SK-N-SH (cell line): ENCODE data around the gene CELSR1. TPM values are rescaled to one million over a fixed set of nuclear protein-coding genes. Genes with fewer than 3 reads are reported as not detected.

ENCODE experiments used
- CTCF ChIA-PET: fragments of 300-600, 350-600 bp; formaldehyde crosslinking; extraction: SDS; loops from one replicate; lab custom pipeline; 2021; lab: Yijun Ruan, JAX
- POLR2A ChIA-PET: fragments of 350-600 bp; sonication (Branson Sonifier 250); formaldehyde crosslinking; extraction: SDS; loops from one replicate; lab custom pipeline; 2020; ENCODE audit warnings: antibody characterized with exemption, inconsistent platforms; lab: Yijun Ruan, JAX
- DNase-seq: peaks from one replicate; pipeline ENCODE4 v3.0.0; 2012
- H2AFZ ChIP-seq: fragments of 200-600 bp; sonication (generic); 2 replicates; pipeline ENCODE4 v1.8.1; 2016; ENCODE audit warnings: antibody characterized with exemption, mild to moderate bottlenecking, low read depth
- H3F3A ChIP-seq: fragments of 200-600 bp; sonication (generic); replicated peaks from 2 replicates; pipeline ENCODE3; 2016; ENCODE audit warnings: antibody characterized with exemption, mild to moderate bottlenecking; ENCODE audit not compliant: insufficient read depth
- H3K27ac ChIP-seq, 2 experiments: fragments of 200-500 bp in 1 of 2; fragments of 200-600 bp in 1 of 2; sonication (Bioruptor generic) in 1 of 2; sonication (generic), shearing (Covaris generic) in 1 of 2; 2 replicates each; pipeline versions ENCODE4 v1.5.1 to v1.6.1; 2014 to 2016; ENCODE audit warnings: low read depth in 2 of 2, inconsistent platforms in 1 of 2, low read length in 1 of 2, mild to moderate bottlenecking in 1 of 2, mixed read lengths in 1 of 2
- H3K27me3 ChIP-seq: fragments of 200-600 bp; sonication (generic), shearing (Covaris generic); 2 replicates; pipeline ENCODE4 v1.6.1; 2016; ENCODE audit warnings: mixed run types; ENCODE audit not compliant: insufficient read depth
- H3K36me3 ChIP-seq, 2 experiments: fragments of 200-500 bp in 1 of 2; fragments of 200-600 bp in 1 of 2; sonication (Bioruptor generic) in 1 of 2; sonication (generic) in 1 of 2; replicated peaks in 1 of 2; 2 replicates each; pipeline versions ENCODE3 to v1.5.1; 2014 to 2016; ENCODE audit warnings: low read length in 1 of 2, mild to moderate bottlenecking in 1 of 2; ENCODE audit not compliant: insufficient read depth in 2 of 2, control insufficient read depth in 1 of 2
- H3K4me1 ChIP-seq, 2 experiments: fragments of 200-500 bp in 1 of 2; fragments of 200-600 bp in 1 of 2; sonication (Bioruptor generic) in 1 of 2; sonication (generic), shearing (Covaris generic) in 1 of 2; 2 replicates each; pipeline versions ENCODE4 v1.5.1 to v1.6.1; 2014 to 2016; ENCODE audit warnings: low read depth in 1 of 2, low read length in 1 of 2, mixed run types in 1 of 2; ENCODE audit not compliant: insufficient read depth in 2 of 2, control insufficient read depth in 1 of 2
- H3K4me2 ChIP-seq: fragments of 200-600 bp; sonication (generic), shearing (Covaris generic); 2 replicates; pipeline ENCODE4 v1.6.1; 2017; ENCODE audit warnings: mixed run types
- H3K4me3 ChIP-seq, 2 experiments: fragments of 200-500 bp in 1 of 2; fragments of 200-600 bp in 1 of 2; sonication (Bioruptor generic) in 1 of 2; sonication (generic), shearing (Covaris generic) in 1 of 2; 2 replicates each; pipeline versions ENCODE4 v1.5.1 to v1.8.1; 2014 to 2016; ENCODE audit warnings: low read depth in 2 of 2, inconsistent platforms in 1 of 2, low read length in 1 of 2, mild to moderate bottlenecking in 1 of 2, mixed read lengths in 1 of 2, moderate library complexity in 1 of 2
- H3K79me2 ChIP-seq: fragments of 200-600 bp; sonication (generic); 2 replicates; pipeline ENCODE4 v1.8.1; 2017; ENCODE audit warnings: mild to moderate bottlenecking; ENCODE audit not compliant: insufficient read depth
- H3K9ac ChIP-seq: fragments of 200-600 bp; sonication (generic); 2 replicates; pipeline ENCODE4 v1.6.1; 2017; ENCODE audit warnings: mixed run types
- H3K9me2 ChIP-seq: fragments of 200-600 bp; sonication (generic); 2 replicates; pipeline ENCODE4 v1.6.1; 2017; ENCODE audit warnings: mixed run types
- H3K9me3 ChIP-seq: fragments of 200-600 bp; sonication (generic); 2 replicates; pipeline ENCODE4 v1.6.1; 2017; ENCODE audit warnings: mixed run types, mild to moderate bottlenecking, moderate library complexity
- H4K20me1 ChIP-seq: fragments of 200-600 bp; sonication (generic); 2 replicates; pipeline ENCODE4 v1.6.1; 2017; ENCODE audit warnings: mild to moderate bottlenecking, mixed run types; ENCODE audit not compliant: insufficient read depth
- ELF1 ChIP-seq: IDR thresholded peaks from 2 replicates; pipeline ENCODE4 v1.4.0; 2012
- EP300 ChIP-seq, 2 experiments: IDR thresholded peaks; 2 replicates each; pipeline versions ENCODE4 v1.4.0 to v1.6.1; 2012; ENCODE audit warnings: borderline replicate concordance in 1 of 2, low read depth in 1 of 2, low read length in 1 of 2
- EZH2phosphoT487 ChIP-seq: fragments of 200-600 bp; sonication (generic); IDR thresholded peaks from 2 replicates; pipeline ENCODE4 v1.6.1; 2017; ENCODE audit warnings: low read depth, mixed run types, mild to moderate bottlenecking, antibody characterized with exemption, moderate library complexity, borderline replicate concordance
- GATA2 ChIP-seq: sonication (generic); formaldehyde crosslinking; IDR thresholded peaks from 2 replicates; pipeline ENCODE4 v1.5.0; 2020; ENCODE audit warnings: mild to moderate bottlenecking, missing genetic modification reagents
- IRF3 ChIP-seq: fragments of 150-350 bp; IDR thresholded peaks from 2 replicates; pipeline ENCODE4 v1.6.1; 2016; ENCODE audit warnings: mild to moderate bottlenecking, low read depth, low read length
- JUND ChIP-seq: IDR thresholded peaks from 2 replicates; pipeline ENCODE4 v1.4.0; 2012
- MEF2A ChIP-seq: IDR thresholded peaks from 2 replicates; pipeline ENCODE4 v1.4.0; 2012; ENCODE audit warnings: low read depth, borderline replicate concordance
- NFIC ChIP-seq: IDR thresholded peaks from 2 replicates; pipeline ENCODE4 v1.4.0; 2012; ENCODE audit warnings: borderline replicate concordance
- RAD21 ChIP-seq: IDR thresholded peaks from 2 replicates; pipeline ENCODE4 v1.6.1; 2012; ENCODE audit warnings: mild to moderate bottlenecking, low read length
- RCOR1 ChIP-seq: fragments of 150-350 bp; IDR thresholded peaks from 2 replicates; pipeline ENCODE4 v1.6.1; 2017; ENCODE audit warnings: antibody characterized with exemption, low read length
- RFX5 ChIP-seq: IDR thresholded peaks from 2 replicates; pipeline ENCODE4 v1.6.1; 2012; ENCODE audit warnings: mild to moderate bottlenecking, improper control_type of control experiment, low read length
- RXRA ChIP-seq: IDR thresholded peaks from 2 replicates; pipeline ENCODE4 v1.4.0; 2012; ENCODE audit warnings: low read depth, mild to moderate bottlenecking, borderline replicate concordance
- YY1 ChIP-seq: IDR thresholded peaks from 2 replicates; pipeline ENCODE4 v1.4.0; 2012; ENCODE audit warnings: low read depth, mild to moderate bottlenecking
- WGBS: methylation state at CpG from one replicate; pipeline ENCODE4 v1.1.6; 2017; ENCODE audit warnings: low lambda C conversion rate; 5-methylcytosine and 5-hydroxymethylcytosine counted together
- polyA plus RNA-seq, 3 experiments: library from polyadenylated mRNA; depleted of rRNA; stranded (reverse); fragments of >200 nt; gene quantifications; 2 replicates each; pipeline ENCODE4 v1.2.3, GENCODE V29; 2012
- TF ChIP-seq, protein P1 (sequence below): IDR thresholded peaks from 2 replicates; pipeline ENCODE4 v1.4.0; 2012; ENCODE audit warnings: low read depth, borderline replicate concordance

The CELSR1 gene
- polyA plus RNA-seq, 1 of the 3 experiments (the other 2 are of a cell fraction), result 5.0 TPM

- TF ChIP-seq, protein P1, sequence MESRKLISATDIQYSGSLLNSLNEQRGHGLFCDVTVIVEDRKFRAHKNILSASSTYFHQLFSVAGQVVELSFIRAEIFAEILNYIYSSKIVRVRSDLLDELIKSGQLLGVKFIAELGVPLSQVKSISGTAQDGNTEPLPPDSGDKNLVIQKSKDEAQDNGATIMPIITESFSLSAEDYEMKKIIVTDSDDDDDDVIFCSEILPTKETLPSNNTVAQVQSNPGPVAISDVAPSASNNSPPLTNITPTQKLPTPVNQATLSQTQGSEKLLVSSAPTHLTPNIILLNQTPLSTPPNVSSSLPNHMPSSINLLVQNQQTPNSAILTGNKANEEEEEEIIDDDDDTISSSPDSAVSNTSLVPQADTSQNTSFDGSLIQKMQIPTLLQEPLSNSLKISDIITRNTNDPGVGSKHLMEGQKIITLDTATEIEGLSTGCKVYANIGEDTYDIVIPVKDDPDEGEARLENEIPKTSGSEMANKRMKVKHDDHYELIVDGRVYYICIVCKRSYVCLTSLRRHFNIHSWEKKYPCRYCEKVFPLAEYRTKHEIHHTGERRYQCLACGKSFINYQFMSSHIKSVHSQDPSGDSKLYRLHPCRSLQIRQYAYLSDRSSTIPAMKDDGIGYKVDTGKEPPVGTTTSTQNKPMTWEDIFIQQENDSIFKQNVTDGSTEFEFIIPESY, result no peak
- TF ChIP-seq RAD21 (no peak), RXRA (no peak), YY1 (no peak), EP300 (IDR thresholded peaks at IDR 0.05; ENCODE audit: borderline replicate concordance in 1 of 2, low read depth in 1 of 2, low read length in 1 of 2) (no peak), NFIC (no peak)
- TF ChIP-seq, all 33 proteins: peak for 0
Observed at GRCh38 chr22:46326066-46326680, 211.2 kb downstream of the CELSR1 start (continued).

DNA sequence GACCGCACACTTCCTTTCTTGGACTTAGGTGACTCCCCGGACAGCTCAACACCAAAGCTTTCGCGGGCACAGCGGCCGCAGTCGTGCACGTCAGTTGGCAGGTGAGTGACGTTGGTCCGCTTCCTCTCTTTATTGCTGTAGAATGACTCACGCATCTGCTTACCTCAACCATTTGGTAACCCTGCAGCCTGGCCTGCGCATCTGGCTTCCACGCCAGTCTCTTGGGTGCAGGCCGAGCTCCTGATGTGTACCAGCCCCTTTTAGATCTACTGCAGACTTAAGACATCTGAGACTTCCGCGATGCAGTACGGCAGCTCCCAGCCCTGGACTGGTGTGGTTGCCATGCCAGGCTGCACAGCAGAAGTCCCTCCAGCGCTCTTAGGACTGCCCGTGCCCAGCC is 214.3 kb downstream of the CELSR1 start:
- H3K4me1 ChIP-seq, result no peaks in the 10 kb centered on the region
- no peaks in the 10 kb centered on the region for H3K9me2 ChIP-seq
- H3K4me3 ChIP-seq, result no peak overlapping the region
- H4K20me1 ChIP-seq, result no peaks in the 10 kb centered on the region
- ChIA-PET CTCF (no interaction called here), POLR2A (interaction anchor here (0.7 kb wide), 1 partner anchor 27 kb away, joined by 4 read pairs; no protein-coding TSS in a partner anchor)
- WGBS, result 95% methylated on average over 19 of the region's 19 CpGs
- TF ChIP-seq RXRA (no peak), RFX5 (no peak), RCOR1 (no peak), EZH2phosphoT487 (no peak), JUND (no peak), MEF2A (no peak), GATA2 (CRISPR knock-in tag) (no peak), IRF3 (no peak)
- H3F3A ChIP-seq, result no peaks in the 10 kb centered on the region
- H3K27me3 ChIP-seq, result no peaks in the 10 kb centered on the region
- H3K9ac ChIP-seq, result no peak overlapping the region
- no peak overlapping the region for H2AFZ ChIP-seq
- peaks cover 32% of the 10 kb centered on the region for H3K79me2 ChIP-seq
- no peak for DNase-seq
- no peaks in the 10 kb centered on the region for H3K9me3 ChIP-seq
- H3K36me3 ChIP-seq, result peaks cover 7 to 19% of the 10 kb centered on the region in 2 experiments
- no peak overlapping the region for H3K4me2 ChIP-seq
- no peak overlapping the region for H3K27ac ChIP-seq

DNA sequence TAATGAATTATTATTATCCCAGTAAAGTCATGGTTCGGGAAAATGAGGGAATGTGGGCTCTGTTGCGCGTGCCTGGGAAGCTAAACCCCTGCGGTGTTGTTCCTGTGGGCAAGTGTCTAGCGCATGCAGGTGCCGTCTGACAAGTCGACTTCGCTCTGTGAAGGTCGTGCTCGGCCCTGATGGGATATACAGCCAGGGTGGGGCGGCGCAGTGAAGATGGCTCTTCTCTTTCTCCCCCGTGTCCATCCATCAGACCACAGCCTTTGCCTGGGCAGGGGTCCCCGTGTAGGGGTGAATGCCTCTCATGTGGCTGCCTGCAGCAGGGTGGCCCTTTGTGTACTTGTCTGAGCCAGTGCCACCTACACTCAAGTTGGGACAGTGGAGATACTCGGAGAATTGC is 214.7 kb downstream of the CELSR1 start:
- POLR2A ChIA-PET, result no interaction called here
- H3K4me3 ChIP-seq, result no peak overlapping the region
- no peaks in the 10 kb centered on the region for H3K9me3 ChIP-seq
- no peak for TF ChIP-seq ELF1
- no peak for TF ChIP-seq JUND
- H3K4me2 ChIP-seq, result no peak overlapping the region
- H3F3A ChIP-seq, result no peaks in the 10 kb centered on the region
- no peak overlapping the region for H3K27ac ChIP-seq
- 92% methylated on average over 8 of the region's 15 CpGs for WGBS
- H3K4me1 ChIP-seq, result no peaks in the 10 kb centered on the region
- CTCF ChIA-PET, result no interaction called here
- H3K36me3 ChIP-seq, result peaks cover 10 to 21% of the 10 kb centered on the region in 2 experiments
- H3K9ac ChIP-seq, result no peak overlapping the region
- no peaks in the 10 kb centered on the region for H3K9me2 ChIP-seq
- no peak overlapping the region for H2AFZ ChIP-seq
- H4K20me1 ChIP-seq, result no peaks in the 10 kb centered on the region
- H3K27me3 ChIP-seq, result no peaks in the 10 kb centered on the region
- no peak for DNase-seq
- peaks cover 37% of the 10 kb centered on the region for H3K79me2 ChIP-seq
